ENCODE results near the gene ATP1A3.
"Not testable (repeated sequence)": the region's sequence is repeated elsewhere in the genome, so short reads cannot be mapped to it uniquely, and the experiment has no call there.

The ATP1A3 gene

GRCh38 chr19:41944336-41944735 lies 49.7 kb downstream of the ATP1A3 start:
- DNase-seq (ENCODE audit: low read depth) = no peak
- no peak for TF ChIP-seq CTCF (IDR thresholded peaks at IDR 0.05; ENCODE audit: control insufficient read depth, extremely low read depth, insufficient read depth)
- H3K4me3 ChIP-seq (ENCODE audit: low read depth, low read length) = no peak overlapping the region

GRCh38 chr19:41941410-41942202 lies 52.4 kb downstream of the ATP1A3 start:
- no peak overlapping the region for H3K4me3 ChIP-seq (ENCODE audit: low read depth, low read length)
- DNase-seq (ENCODE audit: low read depth) = no peak
- no peak for TF ChIP-seq CTCF (IDR thresholded peaks at IDR 0.05; ENCODE audit: control insufficient read depth, extremely low read depth, insufficient read depth)

GRCh38 chr19:41940731-41941409 lies 53.2 kb downstream of the ATP1A3 start:
- no peak for TF ChIP-seq CTCF (IDR thresholded peaks at IDR 0.05; ENCODE audit: control insufficient read depth, extremely low read depth, insufficient read depth)
- no peak overlapping the region for H3K4me3 ChIP-seq (ENCODE audit: low read depth, low read length)
- no peak for DNase-seq (ENCODE audit: low read depth)

- no peak for DNase-seq (ENCODE audit: low read depth)
- TF ChIP-seq CTCF (IDR thresholded peaks at IDR 0.05; ENCODE audit: control insufficient read depth, extremely low read depth, insufficient read depth) = no peak
- H3K4me3 ChIP-seq (ENCODE audit: low read depth, low read length) = no peak overlapping the region
Observed at GRCh38 chr19:41939861-41940730, 53.9 kb downstream of the ATP1A3 start.

GRCh38 chr19:41939209-41939608 lies 54.8 kb downstream of the ATP1A3 start:
- DNase-seq (ENCODE audit: low read depth); H3K4me3 ChIP-seq (ENCODE audit: low read depth, low read length): not testable (repeated sequence)

GRCh38 chr19:41937525-41938468 lies 56.2 kb downstream of the ATP1A3 start:
- H3K4me3 ChIP-seq (ENCODE audit: low read depth, low read length) = no peak overlapping the region
- DNase-seq (ENCODE audit: low read depth) = no peak
- no peak for TF ChIP-seq CTCF (IDR thresholded peaks at IDR 0.05; ENCODE audit: control insufficient read depth, extremely low read depth, insufficient read depth)
